Left lung (tissue), 10 donors: ENCODE results near the gene PYGM. TPM values are rescaled to one million over a fixed set of nuclear protein-coding genes. Genes with fewer than 3 reads are reported as not detected.

Experiments
- ATAC-seq: fragments of 200-7000 bp; cut with Tn5 transposase; one replicate; pipeline ENCODE4 v1.9.1; 2020; ENCODE audit warnings: moderate library complexity
- DNase-seq, 4 donors: peaks; one replicate each; pipeline ENCODE4 v3.0.0-alpha.2; 2013 to 2020
- H3K27ac ChIP-seq, 2 donors: fragments of 200-600 bp; sonication (generic) in 1 of 2; one replicate each; pipeline versions ENCODE4 v1.5.0 to v1.8.0; 2020 to 2021
- H3K27me3 ChIP-seq, 2 donors: fragments of 200-600 bp; sonication (generic) in 1 of 2; one replicate each; pipeline versions ENCODE4 v1.5.0 to v1.8.0; 2020 to 2021
- H3K36me3 ChIP-seq, 2 donors: fragments of 200-600 bp; sonication (generic) in 1 of 2; one replicate each; pipeline versions ENCODE4 v1.5.0 to v1.8.0; 2020 to 2021
- H3K4me1 ChIP-seq, 2 donors: fragments of 200-600 bp; one replicate each; pipeline ENCODE4 v1.8.0; 2021
- H3K4me3 ChIP-seq, 2 donors: fragments of 200-600 bp; sonication (generic) in 1 of 2; one replicate each; pipeline versions ENCODE4 v1.5.0 to v1.8.0; 2020 to 2021; ENCODE audit warnings: mild to moderate bottlenecking in 1 of 2
- H3K9me3 ChIP-seq, 2 donors: fragments of 200-600 bp; sonication (generic) in 1 of 2; one replicate each; pipeline versions ENCODE4 v1.5.0 to v1.8.0; 2020 to 2021
- intact Hi-C, 2 donors: fragments of 100-400 bp; cut with DNase I; formaldehyde crosslinking; loops; one replicate each; pipeline versions ENCODE4 v1.11.2 to v1.14.2; 2022
- polyA plus RNA-seq, 6 donors: library from polyadenylated mRNA; unstranded; fragments of 120-200 nt; gene quantifications; one replicate each; pipeline ENCODE4 v1.2.1, GENCODE V29; 2013; ENCODE audit not compliant: insufficient read length in 6 of 6
- total RNA-seq, 2 donors: library from RNA; stranded (reverse); fragmentation: NEBNext Ultra II Directional; extraction: Animal tissue kit (Norgen Biotek cat#: 25700); gene quantifications; one replicate each; pipeline ENCODE4 v1.2.1, GENCODE V29; 2021
- TF ChIP-seq, protein P1 (sequence below), 2 donors: fragments of 200-600 bp; sonication (generic) in 1 of 2; IDR thresholded peaks; one replicate each; pipeline versions ENCODE4 v1.5.0 to v1.8.0; 2021; ENCODE audit warnings: antibody characterized with exemption in 2 of 2
- donor health status: DM: no; HTN: yes; CAD: no.
- donor health status: DM: no; HTN: no; CAD: no.

The PYGM gene
- total and polyA plus RNA-seq, 8 donors = 1.3 to 4.4 (median 3.5) TPM

DNA sequence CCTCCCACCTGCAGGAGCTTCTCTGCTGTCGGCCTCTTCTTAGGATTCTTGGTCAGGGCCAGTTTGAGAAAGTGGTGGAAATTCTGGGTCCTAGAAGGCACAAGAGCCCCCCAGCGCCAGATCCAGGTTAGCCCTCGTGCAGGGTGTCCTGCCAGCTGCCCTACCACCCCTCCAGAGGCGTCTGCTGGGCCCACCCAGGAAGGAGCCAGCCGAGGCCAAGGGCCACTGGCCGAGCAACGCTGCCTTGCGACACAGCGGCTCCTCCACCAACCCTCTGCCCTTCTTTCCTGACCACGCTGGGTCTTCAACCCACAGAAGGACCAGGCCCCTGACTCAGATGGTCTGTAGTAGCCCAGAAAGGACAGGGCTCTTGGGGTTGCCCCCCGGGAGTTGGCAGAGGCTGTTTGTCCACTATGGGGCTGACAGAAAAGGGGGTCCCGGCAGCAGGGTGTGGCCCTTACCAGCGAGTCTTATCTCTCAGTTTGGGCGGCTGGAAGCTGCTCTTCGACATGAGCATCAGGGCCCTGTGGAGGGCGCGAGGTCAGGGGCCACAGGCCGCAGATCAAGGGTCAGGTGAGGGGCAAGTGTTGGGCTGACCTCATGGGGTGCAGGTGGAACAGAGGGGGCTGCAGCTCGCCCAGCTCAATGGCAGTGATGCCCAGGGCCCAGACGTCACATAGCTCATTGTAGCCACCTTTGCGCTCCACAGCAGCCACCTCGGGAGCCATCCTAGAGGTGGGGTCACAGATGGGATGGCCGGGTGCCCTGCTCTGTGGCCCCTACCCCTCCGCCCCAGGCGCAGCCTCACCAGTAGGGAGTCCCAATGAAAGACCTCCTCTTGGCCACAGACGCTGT is 40.8 kb upstream of the PYGM start:
- DNase-seq = peak in 1 of 4 donors; percentile 76
- H3K9me3 ChIP-seq = no peaks in the 10 kb centered on the region
- H3K27me3 ChIP-seq = no peaks in the 10 kb centered on the region
- ATAC-seq = no peak
- H3K4me1 ChIP-seq = peaks cover 8 to 49% of the 10 kb centered on the region in 2 donors
- intact Hi-C loops = no loop called here
- peaks cover 0 to 42% of the 10 kb centered on the region in 2 donors for H3K36me3 ChIP-seq
- no peak overlapping the region for H3K4me3 ChIP-seq
- H3K27ac ChIP-seq = peak overlapping the region; percentile 56 to 80
- TF ChIP-seq, protein P1, sequence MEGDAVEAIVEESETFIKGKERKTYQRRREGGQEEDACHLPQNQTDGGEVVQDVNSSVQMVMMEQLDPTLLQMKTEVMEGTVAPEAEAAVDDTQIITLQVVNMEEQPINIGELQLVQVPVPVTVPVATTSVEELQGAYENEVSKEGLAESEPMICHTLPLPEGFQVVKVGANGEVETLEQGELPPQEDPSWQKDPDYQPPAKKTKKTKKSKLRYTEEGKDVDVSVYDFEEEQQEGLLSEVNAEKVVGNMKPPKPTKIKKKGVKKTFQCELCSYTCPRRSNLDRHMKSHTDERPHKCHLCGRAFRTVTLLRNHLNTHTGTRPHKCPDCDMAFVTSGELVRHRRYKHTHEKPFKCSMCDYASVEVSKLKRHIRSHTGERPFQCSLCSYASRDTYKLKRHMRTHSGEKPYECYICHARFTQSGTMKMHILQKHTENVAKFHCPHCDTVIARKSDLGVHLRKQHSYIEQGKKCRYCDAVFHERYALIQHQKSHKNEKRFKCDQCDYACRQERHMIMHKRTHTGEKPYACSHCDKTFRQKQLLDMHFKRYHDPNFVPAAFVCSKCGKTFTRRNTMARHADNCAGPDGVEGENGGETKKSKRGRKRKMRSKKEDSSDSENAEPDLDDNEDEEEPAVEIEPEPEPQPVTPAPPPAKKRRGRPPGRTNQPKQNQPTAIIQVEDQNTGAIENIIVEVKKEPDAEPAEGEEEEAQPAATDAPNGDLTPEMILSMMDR (IDR thresholded peaks at IDR 0.05) = no peak

DNA sequence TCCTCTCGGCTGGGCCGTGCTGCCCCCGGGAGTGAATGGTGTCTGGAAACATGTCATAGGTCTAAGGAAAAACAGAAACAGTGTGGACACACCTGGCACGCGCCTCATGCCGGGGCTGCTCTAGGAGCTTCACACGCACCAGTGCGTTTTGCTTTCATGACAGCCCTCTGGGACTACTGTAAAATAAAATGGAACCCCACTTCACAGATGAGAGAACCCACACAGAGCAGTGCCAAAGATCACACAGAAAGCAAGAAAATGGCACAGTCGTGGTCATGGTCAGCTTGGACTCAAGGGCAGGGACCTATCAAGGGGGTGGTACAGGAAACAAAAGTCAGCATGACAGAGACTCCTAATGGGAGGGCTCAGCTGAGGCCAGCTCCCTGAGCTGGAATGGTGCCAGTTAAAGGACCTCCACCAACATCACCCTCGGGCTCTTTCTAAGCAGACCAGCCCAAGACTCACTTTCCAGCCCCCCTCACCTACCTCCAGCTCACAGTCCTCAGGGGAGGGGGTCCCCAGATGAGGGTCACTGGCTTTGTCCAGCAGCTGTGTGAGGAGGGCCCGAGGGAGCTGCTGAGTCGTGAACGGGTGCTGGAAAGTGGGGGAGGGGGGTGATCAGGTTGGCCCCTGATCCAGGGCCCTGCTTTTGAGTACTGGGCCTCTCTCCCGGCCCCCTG is 40.0 kb upstream of the PYGM start:
- H3K4me3 ChIP-seq = no peak overlapping the region
- H3K27ac ChIP-seq = peak overlapping the region in 1 of 2 donors; percentile 80
- H3K4me1 ChIP-seq = peaks cover 8 to 49% of the 10 kb centered on the region in 2 donors
- intact Hi-C loops = no loop called here
- TF ChIP-seq, protein P1 (IDR thresholded peaks at IDR 0.05) = no peak
- no peaks in the 10 kb centered on the region for H3K9me3 ChIP-seq
- DNase-seq = peak in 1 of 4 donors; percentile 68
- H3K36me3 ChIP-seq = peaks cover 0 to 34% of the 10 kb centered on the region in 2 donors
- no peak for ATAC-seq
- H3K27me3 ChIP-seq = no peaks in the 10 kb centered on the region

DNA sequence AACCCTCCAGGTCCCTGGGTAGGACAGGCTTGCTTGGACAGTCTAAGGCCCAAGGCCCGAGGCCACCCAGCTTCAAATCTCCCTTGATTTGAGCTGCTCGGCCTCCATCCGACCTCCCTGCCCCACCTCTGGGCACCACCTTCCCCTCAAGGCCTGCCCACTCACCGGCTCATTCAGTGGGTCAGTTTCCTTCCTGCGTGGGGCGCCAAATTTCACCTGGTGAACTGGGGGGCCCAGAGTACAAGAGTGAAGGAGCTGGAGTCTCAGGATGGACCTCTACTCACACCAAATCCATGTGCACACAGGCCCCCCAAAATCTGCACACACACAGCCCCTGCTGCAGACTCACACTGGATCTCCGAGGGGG is 39.5 kb upstream of the PYGM start:
- TF ChIP-seq, protein P1 (IDR thresholded peaks at IDR 0.05) = no peak
- ATAC-seq = no peak
- intact Hi-C loops = no loop called here
- Histone ChIP-seq H3K36me3 (peaks cover 0 to 30% of the 10 kb centered on the region in 2 donors), H3K4me1 (peaks cover 6 to 44% of the 10 kb centered on the region in 2 donors), H3K9me3 (no peaks in the 10 kb centered on the region), H3K27me3 (no peaks in the 10 kb centered on the region), H3K4me3 (no peak overlapping the region), H3K27ac (peak overlapping the region in 1 of 2 donors; percentile 80)
- DNase-seq = no peak

DNA sequence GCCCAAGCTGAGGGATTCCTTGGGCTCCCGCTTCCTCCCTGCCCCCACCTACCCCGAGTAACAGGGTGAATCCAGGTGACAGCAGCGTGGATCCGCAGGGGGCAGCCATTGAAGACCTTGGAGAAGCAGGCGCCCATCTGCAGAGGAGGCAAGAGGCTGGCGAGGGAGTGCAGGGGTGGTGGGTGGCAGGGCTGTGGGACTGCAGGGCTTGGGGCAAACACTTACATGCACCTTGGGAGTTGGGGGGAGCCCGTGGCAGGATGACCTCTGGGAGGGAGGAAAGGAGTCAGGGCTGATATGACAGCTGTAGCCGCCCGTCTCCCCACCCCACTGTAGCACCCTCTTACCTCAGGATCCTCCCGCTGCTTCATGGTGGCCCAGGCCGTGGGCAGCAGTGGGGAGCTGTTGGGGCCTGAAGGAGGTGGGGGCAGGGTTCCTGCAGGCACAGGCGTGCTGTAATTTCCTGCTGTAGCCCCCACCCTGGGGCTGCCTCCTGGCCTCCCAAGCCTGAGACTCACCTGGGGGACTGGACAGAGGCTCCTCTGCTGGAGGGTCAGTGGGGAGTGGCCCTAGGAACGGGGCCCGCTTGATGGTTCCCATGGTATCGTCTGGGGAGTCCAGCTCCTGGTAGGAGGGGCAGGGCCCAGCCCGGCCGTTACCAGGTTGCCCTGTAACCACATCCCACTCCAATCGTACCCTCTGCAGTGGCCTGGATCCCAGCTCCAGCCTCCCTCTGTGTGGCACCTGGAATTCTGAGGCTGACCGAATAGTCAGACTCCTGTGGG is 37.2 kb upstream of the PYGM start:
- intact Hi-C loops = no loop called here
- TF ChIP-seq, protein P1 (IDR thresholded peaks at IDR 0.05) = no peak
- Histone ChIP-seq H3K27ac (no peak overlapping the region), H3K9me3 (no peaks in the 10 kb centered on the region), H3K36me3 (peaks cover 0 to 38% of the 10 kb centered on the region in 2 donors), H3K27me3 (no peaks in the 10 kb centered on the region), H3K4me1 (peaks cover 0 to 28% of the 10 kb centered on the region in 2 donors), H3K4me3 (no peak overlapping the region)
- ATAC-seq (no peak), DNase-seq (no peak)
